ENCODE measurements around the gene PTAFR.

DNA sequence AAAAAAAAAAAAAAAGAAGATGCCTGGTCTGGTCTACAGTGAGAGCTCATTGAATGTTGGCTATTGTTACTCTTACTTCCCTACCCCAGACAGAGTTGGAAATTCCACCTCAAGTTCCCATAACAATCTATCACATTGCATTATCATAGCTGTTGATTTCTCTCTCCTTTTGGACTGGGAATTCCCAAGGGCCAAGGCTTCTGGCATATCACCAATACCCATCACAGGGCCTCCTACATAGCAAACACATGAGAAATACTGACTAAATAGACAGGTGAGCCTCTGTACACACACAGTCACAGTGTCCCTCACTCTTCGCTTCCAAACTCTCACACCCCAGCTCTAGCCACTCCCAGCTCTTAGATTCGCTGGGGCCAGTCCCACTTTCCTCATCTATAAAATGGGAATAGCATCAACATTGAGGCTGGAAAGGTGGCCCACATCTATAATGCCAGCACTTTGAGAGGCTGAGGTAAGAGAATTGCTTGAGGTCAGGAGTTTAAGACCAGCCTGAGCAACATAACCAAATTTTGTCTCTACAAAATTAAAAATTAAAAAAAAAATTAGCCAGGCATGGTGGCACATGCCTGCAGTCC, 6.4 kb downstream of the PTAFR start:
- TF ChIP-seq, protein P1, sequence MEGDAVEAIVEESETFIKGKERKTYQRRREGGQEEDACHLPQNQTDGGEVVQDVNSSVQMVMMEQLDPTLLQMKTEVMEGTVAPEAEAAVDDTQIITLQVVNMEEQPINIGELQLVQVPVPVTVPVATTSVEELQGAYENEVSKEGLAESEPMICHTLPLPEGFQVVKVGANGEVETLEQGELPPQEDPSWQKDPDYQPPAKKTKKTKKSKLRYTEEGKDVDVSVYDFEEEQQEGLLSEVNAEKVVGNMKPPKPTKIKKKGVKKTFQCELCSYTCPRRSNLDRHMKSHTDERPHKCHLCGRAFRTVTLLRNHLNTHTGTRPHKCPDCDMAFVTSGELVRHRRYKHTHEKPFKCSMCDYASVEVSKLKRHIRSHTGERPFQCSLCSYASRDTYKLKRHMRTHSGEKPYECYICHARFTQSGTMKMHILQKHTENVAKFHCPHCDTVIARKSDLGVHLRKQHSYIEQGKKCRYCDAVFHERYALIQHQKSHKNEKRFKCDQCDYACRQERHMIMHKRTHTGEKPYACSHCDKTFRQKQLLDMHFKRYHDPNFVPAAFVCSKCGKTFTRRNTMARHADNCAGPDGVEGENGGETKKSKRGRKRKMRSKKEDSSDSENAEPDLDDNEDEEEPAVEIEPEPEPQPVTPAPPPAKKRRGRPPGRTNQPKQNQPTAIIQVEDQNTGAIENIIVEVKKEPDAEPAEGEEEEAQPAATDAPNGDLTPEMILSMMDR (IDR thresholded peaks at IDR 0.05; ENCODE audit: insufficient read depth, low read length): no peak
- TF ChIP-seq GABPA (IDR thresholded peaks at IDR 0.05; ENCODE audit: low read depth): no peak
- TF ChIP-seq, protein P2, sequence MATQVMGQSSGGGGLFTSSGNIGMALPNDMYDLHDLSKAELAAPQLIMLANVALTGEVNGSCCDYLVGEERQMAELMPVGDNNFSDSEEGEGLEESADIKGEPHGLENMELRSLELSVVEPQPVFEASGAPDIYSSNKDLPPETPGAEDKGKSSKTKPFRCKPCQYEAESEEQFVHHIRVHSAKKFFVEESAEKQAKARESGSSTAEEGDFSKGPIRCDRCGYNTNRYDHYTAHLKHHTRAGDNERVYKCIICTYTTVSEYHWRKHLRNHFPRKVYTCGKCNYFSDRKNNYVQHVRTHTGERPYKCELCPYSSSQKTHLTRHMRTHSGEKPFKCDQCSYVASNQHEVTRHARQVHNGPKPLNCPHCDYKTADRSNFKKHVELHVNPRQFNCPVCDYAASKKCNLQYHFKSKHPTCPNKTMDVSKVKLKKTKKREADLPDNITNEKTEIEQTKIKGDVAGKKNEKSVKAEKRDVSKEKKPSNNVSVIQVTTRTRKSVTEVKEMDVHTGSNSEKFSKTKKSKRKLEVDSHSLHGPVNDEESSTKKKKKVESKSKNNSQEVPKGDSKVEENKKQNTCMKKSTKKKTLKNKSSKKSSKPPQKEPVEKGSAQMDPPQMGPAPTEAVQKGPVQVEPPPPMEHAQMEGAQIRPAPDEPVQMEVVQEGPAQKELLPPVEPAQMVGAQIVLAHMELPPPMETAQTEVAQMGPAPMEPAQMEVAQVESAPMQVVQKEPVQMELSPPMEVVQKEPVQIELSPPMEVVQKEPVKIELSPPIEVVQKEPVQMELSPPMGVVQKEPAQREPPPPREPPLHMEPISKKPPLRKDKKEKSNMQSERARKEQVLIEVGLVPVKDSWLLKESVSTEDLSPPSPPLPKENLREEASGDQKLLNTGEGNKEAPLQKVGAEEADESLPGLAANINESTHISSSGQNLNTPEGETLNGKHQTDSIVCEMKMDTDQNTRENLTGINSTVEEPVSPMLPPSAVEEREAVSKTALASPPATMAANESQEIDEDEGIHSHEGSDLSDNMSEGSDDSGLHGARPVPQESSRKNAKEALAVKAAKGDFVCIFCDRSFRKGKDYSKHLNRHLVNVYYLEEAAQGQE (IDR thresholded peaks at IDR 0.05; ENCODE audit: insufficient replicate concordance, low read depth): no peak
